NCI-H1105 (cell line): Measurements from ENCODE around the gene FAM120B.

Source experiments
- DNase-seq: peaks from one replicate; lab custom pipeline; 2025; lab: John Stamatoyannopoulos, UW

FAM120B gene

DNA sequence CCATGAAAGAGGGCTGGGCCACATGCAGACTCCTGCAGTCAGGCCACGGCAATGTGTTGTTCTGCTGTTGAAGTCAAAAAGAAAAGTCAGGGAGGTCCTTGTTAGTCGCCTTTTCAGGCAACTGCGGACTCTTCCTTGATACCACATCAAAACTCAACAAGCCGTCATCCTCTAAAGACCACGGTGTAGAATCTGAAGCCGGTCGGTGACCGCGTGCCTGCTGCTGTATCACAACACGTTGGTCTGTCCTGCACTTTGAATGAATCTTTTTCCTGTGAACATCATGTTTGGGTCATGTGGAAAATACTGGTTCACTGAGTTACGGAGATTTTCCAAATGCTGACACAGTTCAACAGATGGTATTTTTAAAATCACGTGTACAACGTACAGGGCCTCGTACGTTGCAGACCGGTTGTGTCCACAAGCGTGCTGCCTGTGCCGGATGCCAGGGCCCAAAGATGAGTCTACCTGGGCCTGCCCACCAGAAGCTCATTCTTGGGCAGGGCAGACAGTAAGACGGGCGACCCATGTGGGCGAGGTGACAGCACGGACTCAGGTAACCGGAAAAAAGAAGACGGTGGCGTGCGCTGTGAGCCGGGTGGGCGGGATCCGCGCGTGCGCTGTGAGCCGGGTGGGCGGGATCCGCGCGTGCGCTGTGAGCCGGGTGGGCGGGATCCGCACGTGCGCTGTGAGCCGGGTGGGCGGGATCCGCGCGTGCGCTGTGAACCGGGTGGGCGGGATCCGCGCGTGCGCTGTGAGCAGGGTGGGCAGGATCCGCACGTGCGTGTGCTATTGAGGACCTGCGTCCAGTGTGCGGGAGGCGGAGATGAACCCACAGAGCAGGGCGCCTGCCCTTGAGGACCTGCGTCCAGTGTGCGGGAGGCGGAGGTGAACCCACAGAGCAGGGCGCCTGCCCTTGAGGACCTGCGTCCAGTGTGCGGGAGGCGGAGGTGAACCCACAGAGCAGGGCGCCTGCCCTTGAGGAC, 114.5 kb downstream of the FAM120B start:
- no peak for DNase-seq

DNA sequence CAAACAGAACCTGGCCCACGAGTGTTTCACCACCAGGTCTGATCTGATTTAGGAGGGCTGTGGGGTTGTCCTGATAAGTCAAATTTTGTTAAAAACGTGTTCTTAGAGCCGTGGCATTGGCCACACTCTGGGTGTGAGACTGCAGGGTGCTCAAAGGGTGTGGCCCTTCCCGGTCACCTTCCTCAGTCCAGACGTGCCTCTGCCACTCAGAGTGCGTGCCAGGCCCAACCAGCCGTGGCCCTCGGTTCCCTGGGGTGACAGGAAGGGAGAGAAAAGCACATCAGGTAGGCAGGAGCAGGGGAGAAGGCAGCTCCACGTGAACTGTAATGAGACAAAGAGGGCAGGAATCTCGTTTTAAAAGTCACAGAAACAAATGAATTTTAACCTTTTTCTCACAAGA, 115.4 kb downstream of the FAM120B start:
- DNase-seq, result no peak

DNA sequence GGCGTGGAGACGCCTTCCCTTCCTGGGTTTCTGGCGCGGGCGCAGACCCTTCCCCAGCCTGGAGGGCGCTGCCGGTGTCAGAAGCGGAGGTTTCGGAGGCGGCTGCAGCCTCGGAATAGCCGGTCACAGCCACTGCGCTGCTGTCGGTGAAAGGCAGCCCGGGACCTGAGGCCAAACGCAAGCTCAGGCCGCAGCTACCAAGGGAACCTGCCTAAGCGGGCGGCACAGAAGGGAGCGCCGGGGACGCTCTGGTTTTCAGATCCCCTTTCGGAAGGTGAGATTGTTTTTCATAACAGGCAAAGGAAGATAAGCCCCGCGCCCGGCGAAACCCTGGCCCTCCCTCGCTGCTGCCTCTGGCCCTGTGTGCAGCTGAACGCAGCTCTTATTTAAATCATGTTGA, 116.5 kb downstream of the FAM120B start:
- DNase-seq, result no peak

DNA sequence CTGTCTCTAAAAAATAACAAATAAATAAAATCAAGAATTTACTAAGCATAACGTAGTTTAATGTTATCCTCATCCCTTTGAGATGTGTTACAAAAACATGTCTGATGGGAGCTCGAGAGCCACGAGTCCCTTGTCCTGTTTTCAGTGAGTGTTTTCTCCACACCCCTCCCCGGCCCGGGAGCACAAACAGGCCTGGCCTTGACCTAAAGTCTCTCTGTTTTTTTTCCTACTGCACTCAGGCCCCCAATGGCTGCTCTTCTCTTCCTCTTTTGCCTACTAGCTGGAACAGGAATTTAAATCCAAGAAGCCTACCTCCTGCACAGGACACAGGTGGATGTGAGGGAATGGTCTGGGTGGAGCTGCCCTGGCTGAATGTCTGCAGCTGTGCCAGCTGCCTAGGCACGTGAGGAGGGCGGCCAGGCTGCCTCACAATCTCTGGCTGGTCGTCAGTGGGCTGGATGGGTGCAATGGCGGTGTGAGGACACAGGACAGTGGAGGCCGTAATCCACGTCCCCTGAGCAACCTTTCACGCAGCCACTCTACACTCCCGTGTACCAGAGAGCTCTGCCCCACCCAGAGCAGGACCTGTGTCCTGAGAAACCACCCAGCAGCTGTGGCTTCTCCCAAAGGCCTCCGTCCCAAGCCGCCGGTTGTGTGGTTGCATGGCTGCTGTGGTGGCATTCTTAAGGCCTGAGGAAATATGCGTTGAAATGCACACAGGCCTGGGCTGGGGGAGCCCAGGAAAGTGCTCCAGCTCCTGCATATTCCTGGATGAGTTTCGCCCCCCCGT, 117.5 kb downstream of the FAM120B start:
- no peak for DNase-seq

DNA sequence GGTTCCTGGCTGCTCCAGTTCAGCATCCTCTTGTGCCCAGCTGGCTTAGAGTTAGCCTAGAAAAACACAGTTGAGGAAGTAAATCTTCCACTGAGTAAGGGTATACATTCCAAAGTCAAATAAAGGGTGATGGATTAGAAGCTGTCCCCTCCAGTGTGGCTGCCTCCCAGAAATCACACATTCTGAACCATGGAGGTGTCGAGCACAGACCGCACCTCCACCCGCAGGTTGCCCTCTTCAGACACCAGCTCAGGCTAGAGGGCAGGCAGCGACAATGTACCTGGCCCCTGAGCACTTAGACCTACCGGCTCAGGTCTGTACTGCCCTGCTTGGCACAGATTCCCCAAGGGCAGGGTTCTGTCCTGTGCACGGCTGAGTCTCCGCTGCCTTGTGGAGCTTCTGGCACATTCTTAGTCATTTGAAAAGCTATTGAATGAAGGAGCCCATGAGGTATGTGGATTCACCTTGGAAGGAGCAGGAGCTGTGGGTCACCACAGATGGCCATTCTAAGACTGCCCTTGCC, 118.1 kb downstream of the FAM120B start:
- no peak for DNase-seq

DNA sequence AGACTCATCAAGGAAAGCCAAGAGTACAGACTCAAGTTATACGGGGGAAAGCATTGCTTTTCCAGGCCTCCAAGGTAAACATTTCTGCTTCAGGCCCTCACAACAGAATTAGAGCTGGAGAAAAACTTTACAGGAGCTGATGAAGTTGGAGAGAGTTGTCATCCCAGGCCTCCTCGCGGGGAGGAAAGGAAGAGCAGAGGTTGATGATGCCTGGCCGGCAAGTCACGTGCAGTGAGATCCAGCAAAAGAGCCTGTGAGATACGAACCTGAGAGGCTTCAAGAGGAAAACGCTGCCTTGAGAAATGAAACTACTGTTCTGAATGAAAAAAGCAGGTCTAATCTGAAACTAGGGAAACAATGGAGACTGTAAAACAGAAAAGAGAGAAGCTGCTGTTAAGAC, 122.9 kb downstream of the FAM120B start:
- DNase-seq, result no peak

DNA sequence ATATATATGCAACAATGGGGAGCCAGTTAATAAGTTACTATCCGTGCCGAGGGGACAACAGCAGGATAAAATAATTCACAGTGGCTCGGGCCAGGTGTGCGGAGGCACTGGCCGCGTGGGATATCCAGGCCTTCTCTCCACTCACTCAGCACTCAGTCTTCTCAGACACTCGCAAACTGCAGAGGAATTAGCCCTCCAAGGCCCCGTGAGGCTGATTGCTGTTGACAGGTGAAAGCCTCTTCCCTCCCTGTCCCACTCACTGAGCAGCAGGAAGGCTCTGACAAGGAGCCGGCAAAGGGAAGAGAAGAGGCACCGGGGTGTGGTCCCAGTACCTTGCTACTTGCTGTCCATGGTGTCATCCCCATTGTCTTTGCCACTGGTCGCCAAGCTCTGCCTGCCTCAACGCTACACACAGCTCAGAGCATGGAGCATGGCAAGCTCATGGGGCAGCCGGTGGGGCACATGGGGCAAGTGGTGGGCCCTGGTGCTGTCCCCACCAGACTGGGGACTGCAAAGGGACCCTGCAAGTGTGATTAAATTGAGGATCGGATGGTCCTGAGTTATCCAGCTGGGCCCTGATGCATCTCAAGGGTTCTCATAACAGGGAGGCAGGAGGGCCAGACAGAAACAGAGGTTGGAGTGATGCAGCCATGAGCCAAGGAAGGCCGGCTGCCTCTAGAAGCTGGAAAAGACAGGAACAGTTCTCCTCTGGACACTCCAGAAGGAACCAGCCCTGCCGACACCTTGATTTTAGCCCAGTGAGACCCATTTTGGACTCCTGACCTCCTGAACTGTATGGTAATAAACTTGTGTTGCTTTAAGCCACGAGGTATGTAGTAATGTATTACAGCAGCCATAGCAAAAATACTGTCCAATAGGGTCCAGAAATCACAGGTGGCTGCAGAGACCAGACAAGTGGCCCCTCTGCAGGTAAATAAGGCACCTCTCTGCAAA, 126.9 kb downstream of the FAM120B start:
- no peak for DNase-seq

DNA sequence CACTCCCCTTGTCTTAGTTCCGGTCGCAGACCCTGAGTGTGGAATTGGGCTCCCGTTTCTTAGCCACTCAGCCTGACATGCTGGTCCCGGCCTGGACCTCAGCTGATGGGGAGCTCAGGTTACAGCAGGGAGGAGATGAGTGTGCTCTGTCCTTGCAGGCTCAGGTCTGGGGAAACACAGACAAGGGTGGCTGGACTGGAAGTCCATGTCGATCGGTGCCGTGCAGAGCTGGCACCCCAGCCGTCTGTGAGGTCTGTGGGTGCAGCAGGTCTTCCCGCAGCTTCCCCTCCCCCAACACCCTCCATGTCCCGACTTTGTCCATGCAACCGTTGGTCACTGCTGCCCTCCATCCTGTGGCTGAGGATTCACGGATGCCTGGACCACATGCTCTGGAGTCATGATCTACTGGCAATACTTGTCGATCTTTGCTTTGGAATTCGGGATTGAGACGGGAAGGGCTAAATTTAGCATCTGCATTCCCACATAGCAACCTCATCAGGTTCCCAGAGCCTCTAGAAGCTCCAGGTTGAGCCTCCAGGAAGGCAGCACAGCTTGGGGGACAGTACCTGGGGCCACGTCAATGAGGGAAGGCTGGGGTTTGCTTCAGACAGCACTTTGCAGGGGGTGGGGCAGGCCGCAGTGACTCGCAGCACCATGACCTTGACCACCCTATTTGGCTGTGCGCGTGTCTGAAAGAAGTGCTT, 127.7 kb downstream of the FAM120B start:
- no peak for DNase-seq

DNA sequence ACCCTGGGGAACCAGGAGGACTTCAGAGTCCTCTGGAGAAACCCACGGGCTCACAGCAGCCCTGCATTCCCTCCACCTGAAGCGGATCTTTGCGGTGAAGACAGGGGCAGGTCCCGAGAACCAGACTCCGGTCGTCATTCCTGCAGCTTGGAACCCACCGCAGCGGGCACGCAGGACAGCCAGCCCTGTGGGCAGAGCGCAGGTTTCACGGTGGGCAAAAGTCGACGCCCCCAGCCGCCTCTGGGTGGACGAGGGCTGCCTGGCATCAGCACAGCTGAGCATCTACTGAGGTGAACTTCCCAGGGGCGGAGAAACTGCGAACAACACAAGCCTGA, 128.2 kb downstream of the FAM120B start:
- no peak for DNase-seq

DNA sequence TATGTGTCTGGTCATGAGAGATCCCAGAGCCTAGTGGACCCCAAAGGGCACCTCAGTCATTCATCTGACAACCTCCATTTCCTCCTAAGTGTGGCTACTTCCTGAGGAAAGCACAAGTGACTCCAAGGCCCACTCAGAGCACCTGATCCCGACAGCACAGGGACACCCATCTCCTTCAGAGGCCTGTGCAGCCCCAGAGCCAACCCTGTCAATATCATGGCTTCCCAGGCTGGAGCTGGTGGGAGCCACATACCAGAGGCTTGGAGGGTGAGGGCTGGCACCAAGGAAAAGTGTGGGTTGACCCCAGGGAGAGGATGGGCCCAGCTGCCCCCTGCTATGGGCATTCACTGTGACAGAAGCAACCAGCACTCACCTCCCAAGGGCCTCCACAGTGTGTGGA, 129.2 kb downstream of the FAM120B start:
- DNase-seq, result no peak

DNA sequence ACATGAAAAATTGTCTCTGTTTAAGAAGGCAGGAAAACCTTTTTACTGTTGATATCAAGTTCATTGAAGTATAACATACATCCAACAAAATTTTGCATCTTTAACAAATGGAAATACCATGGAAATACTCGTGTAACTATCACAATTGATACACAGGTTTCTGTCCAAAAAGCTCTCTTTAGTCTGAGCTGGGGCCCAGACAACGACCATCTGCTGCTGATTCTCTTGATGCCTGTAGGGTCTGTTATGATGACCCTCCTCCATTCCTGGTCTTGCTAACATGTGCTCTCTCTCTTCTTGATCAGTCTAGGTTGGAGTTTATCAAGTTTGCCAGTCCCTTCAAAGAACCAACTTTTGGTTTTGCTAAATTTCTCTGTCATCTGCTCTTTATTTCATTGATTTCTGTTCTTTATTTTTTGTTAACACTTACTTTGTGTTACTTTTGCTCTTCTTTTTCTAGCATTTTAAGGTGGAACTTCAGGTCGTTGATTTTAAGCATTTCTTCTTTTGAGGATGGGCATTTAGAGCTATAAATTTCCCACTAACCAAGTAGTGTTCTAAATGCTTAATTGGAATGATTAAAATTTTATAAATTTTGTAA, 129.8 kb downstream of the FAM120B start:
- no peak for DNase-seq

DNA sequence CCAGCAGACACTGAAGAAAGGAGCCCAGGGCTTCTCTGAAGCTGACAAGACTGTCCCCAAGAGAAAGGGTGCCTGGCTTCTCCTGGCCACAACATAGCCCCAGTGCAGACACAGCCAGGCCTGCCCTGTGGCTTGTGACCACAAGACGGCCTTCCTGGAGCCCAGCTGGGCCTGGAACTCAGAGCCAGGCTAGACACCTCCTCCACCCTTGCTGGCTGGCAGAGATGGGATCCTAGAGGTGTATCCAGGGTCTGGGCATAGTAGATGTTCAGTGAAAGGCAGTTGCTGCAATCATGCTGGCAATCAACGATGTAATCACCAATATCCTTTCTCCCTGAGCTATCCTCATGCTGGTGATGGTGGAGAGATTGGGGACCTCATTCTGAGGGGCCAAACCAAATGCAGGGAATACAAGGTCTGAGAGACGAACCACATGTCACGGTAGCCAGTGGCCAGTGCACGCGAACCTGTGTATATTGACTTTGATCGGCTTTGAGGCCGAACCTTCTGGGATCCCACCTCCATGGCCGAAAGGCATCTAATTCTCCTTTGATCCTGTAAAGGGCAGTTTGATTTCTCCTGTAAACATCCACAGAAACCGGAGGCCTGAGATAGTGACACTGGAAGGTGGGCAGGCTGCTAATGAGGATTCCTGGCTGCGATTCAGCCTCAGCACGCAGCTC, 131.3 kb downstream of the FAM120B start:
- DNase-seq, result no peak

DNA sequence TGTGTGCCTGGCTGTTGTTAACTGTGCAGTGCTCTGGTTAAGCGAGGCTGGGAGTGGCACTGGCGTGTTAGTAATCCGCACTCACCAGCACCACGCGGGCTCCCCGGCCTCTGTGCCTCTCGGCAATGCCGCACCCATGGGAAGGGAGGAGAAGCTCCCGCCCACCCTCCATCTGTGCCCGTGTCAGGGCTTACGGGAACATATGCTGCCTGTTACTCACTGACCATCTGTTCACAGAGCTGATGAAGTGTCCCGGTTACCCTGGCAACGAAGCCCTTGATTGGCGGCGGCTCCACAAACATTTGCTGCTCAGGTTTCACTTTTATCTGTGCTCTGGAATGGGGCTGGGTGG, 131.8 kb downstream of the FAM120B start:
- peak; percentile 100 for DNase-seq

DNA sequence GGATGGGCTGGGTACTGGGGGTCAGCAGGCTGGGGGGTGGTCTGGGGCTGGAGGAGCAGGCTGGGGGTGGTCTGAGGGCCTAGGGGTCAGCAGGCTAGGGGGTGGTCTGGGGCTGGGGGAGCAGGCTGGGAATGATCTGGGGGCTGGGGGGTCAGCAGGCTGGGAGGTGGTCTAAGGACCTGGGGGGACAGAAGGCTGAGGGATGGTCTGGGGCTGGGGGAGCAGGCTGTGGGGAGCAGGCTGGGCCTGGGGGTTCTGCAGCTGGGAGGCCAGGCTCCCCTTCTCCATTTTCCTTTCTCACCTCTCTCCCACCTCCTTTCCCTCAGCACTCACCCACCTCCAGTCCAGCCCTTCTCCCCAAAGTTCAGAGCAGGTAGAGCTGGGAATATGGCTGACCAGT, 132.3 kb downstream of the FAM120B start:
- DNase-seq, result no peak

DNA sequence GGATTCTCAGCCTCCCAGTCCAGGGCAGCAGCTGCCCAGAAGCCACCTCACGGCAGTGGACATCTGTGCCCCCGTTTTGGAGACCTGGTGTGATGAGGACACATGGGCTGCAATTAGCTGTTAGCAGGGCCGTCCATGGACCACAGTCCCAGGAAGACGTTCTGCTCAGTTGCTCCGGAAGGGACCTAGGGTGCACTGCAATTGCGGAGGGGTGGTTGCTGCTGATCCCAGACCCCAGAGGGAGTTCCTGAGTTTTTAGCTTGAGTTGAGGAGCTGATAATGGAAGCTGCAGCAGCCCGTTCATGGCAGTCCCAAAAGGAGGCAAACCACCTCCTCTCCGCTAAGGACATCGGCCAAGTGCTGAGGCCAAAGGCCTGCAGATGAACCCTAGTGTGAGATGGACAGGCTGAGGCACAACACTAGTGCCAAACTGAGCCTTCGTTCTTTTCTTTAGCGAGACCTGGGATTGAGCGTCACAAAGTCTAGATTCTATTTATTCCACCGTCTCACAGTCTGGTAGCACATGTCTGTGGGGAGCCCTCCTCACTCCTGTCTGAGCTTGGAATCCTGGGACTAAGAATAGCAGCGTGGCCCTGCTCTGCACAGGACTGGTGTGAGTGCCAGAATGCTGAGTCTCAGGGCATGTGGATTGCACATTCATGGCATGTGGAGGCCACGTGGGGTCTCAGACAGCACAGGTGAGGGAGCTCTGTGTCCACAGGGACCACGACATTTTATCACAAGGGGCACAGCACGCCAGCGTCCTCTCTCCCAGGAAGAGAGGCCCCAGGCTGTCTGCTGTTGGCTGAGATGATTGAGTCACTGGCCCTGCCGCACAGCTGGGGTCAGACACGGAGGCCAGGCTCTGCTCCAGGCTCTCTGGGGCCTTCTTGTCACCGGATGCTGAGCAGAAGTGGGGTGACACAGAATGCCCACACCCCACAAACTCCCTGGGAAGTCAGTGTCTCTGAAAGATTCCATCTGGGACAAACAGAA, 133.1 kb downstream of the FAM120B start:
- no peak for DNase-seq

DNA sequence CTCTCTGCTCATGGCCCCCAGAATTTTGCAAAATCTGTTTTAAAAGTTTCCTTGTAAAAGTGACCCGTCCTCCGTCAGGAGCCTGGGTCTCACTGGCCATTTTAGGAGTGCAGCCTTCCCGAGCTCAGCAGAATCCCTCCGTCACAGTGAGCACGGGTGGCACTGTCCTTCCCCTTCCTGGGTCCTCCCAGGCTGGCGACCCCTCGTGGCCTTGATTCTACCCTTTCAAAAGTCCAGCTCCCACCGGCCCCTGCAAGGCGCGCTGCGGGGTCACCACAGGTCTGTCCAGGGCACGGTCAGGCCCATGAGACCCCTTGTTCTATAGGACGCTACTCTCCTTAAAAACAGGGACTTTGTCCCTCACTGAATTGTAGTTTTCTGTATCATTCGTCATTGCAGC, 133.9 kb downstream of the FAM120B start:
- no peak for DNase-seq

DNA sequence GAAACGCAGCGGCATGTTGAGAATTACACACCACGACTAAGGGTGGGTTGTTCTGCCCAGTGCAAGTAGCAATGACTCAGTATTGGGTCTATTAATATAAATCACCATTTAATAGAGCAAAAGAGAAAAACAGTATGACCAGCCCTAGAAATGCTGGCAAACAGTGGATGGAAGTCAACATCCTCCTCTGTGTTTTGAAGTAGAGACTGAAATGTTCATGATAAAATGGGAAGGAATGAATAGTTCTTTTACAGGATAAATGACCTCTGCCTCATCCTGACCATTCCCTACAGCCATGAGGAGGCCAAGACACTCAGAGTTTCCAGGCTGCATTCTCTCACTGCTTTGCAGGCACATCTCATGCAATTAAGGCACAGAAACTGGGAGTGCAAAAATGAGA, 134.8 kb downstream of the FAM120B start:
- DNase-seq, result no peak

DNA sequence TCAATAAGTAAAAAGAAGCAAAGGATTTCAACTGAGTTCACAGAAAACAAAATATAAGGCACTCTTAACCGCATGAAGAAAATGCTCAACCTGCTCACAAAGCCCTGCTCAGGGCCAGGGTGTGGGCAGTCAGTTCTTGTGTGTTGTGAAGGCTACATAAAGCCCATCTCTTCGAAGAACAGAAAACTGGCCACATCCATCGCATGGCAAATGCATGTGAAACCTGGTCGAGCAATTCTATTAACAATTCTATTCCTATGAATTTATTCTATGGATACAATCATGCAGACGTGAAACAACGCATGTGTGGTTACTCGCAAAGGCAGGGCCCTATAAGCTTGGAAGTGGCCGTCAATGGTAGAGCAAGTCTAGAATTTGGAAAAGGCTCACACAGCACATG, 136.0 kb downstream of the FAM120B start:
- DNase-seq, result no peak

DNA sequence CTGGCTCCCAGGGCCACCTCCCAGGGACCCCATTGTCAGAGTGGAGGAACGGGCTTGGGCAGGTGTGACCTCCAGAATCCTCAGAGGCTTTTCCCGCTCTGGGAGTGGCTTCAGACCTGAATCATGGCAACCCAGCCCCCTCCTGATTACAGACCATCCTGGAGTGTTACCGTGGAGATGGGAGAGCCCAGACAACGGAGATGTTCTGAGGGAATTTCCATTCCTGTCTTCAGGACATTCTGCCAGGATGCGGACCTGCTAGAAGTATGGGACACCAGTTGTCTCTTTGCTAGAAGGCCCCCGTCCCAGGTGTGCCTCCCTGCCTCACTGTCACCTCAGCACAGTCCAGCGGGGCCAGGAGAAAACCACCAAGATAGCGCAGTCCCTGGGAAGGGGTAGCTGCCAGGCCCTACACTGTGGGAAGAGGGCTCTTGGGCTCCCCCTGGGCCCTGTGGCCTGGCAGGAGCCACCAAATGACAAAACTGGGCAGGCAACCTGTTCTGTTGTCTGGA, 136.6 kb downstream of the FAM120B start:
- DNase-seq, result no peak
